ENCODE results near the gene SLC25A11.
"Not testable (repeated sequence)": the region's sequence is repeated elsewhere in the genome, so short reads cannot be mapped to it uniquely, and the experiment has no call there.

SLC25A11 gene

DNA sequence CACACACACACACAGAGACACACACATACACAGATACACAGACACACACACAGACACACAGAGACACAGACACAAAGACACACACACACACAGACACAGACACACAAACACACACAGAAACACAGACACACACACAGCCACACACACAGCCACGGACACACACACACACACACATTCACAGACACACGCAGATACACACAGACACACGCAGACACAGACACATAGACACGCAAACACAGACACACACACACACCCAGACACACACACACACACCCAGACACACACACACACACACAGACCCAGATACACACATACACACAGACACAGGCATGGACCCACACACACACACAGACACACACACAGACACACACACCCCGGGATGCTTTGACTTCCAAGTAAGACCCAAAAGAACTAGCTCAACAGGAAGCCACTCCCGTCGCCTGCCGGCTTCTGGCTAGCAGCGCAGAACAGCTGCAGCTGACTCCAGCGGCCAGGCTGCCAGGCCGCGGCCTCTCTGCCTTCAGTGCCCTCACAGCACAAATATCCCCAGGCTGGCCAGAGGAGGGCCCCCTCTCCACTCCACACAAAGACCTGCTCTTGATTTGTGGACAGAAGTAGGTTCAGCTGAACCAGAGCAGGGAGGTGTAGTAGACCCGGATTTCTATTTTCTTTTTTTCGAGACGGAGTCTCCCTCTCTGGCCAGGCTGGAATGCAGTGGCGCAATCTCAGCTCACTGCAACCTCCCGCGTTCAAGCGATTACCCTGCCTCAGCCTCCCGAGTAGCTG is 30.9 kb downstream of the SLC25A11 start:
- DNase-seq = peak; percentile 36

DNA sequence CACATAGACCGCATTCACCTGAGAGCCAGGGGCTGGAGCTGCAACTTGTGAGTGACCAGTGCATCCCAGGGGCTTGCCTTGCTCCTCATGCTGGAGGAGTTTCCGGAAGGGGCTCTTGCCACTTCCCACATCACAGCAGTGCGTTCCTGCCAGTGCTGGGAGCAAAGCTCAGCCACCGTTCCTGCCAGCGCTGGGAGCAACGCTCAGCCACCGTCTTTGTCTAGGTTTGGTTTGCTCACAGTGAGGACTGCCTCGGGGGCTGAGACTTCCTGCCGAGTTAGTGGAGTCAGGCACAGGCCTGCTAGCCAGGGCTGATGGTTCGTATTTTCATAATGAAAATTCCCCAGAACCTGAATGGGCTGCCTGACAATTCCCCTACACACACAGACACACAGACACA is 31.5 kb downstream of the SLC25A11 start:
- DNase-seq = no peak

DNA sequence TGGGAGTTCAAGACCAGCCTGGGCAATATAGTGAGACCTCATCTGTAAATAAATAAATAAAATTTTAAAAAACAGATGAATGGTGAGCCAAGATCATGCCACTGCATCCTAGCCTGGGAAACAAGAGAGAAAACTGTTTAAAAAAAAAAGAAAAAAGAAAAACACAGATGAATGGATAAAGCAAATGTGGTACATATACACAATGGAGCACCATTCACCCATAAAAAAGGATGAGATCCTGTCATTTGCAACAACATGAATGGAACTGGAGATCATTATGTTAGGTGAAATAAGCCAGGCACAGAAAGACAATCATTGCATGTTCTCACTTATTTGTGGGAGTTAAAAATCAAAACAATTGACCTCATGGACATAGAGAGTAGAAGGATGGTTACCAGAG is 33.2 kb downstream of the SLC25A11 start:
- DNase-seq = not testable (repeated sequence)

DNA sequence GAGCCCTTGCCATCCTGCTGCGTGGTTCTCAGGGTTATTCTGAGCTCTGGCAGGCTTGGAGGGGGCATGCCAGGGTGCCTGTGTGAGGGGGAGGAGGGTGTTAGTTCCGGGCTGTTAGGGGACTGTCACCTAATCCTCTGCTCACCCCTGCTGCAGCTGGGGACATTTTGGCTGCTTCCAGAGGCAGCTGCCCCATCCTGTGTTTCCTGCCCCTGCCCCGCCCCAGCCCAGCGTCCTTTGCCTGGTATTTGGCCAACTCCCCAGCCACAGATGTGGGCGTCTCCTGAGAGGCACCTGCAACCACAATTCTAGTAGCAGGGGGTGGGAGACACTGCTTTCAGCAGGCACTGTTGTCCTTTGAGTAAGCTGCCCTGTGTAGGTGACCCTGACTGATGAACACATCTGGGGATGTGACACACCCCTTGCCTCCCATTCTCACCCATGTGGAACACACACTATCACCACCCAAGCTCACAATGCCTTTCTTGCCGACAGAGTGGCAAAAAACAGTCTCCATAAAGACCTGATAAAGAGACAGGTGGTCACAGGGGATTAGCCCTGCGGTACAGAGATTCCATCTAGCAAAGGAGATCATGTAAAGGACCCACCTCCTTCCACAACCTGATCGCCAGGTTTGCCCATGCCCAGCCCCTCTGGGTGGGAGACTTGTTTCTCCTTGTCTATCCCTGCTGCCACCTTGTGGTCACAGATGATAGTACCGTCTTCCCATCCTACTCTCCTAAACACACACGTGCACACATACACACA is 36.6 kb downstream of the SLC25A11 start, which contains the start of gene CHRNE:
Gene CHRNE, minus strand, starts transcription at position 48 of the 768 bp plus-strand sequence. Its CDS starts 35 bp downstream, at position 13.
- DNase-seq = no peak

GRCh38 chr17:4902540-4902939 is 37.3 kb downstream of the SLC25A11 start:
- no peak for DNase-seq

GRCh38 chr17:4901648-4902344 is 38.0 kb downstream of the SLC25A11 start:
- no peak for DNase-seq

DNA sequence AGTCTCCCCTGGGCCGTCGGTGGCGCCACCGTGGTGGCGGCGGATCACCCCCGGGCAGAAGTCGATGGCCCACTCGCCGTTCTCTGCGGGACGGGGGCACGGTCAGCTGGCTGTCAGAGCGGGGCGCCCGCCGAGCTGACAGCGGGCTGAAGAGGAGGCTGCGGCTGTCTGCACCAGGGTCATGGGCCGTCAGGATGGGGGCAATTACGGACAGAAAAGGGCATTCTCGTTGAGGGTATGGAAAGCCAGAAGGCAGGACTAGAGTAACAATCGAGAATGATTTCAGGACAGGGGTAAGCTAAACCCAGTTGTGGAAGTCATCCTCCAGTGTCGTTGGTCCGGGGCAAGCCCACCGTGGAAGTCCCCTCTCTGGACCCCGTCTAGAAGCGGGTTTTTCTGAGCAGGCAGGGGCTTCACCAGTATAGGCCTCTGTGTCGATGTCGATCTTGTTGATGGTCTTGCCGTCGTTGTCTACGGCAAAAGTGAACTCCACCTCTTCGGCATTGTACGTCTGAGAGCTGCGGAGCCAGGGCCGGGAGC is 38.7 kb downstream of the SLC25A11 start:
- DNase-seq = no peak

DNA sequence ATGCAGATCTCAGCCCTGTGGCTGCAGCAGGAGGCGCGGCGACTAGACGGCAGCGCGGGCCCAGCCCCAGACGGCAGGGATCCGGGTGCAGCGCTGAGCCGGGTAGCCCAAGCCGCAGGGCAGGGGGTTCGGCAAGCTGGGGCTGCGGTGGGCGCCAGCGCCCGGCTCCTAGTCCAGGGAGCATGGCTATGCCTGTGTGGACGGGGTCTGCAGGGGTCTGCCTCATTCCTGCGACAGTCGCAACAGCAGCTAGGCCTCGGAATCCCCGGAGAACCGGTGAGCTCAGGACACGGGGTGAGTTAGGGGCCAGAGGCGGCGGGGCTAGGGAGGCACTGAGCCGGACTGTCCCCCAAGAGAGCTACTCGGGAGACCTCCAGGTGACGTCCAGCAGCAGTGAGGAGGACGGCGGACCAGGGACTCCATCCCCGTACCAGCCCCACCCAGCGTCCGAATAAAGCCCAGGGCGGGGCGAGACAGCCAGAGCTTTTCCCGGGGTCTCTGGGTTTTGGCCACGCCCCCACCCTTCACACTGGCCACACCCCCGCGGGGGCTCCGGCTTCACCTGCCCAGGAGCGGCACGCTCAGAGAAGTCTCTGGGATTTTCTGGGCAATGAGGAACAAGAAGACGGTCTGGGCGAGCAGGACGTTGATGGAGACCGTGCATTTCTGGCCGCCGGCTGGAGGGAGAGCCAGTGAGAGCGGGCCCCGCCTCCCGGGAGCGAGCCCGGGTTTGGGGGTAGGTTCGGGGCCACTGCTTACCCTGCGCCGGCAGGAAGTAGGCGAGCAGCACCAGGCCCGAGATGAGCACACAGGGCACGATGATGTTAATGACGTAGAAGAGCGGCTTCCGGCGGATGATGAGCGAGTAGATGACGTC is 39.4 kb downstream of the SLC25A11 start:
- DNase-seq = no peak

DNA sequence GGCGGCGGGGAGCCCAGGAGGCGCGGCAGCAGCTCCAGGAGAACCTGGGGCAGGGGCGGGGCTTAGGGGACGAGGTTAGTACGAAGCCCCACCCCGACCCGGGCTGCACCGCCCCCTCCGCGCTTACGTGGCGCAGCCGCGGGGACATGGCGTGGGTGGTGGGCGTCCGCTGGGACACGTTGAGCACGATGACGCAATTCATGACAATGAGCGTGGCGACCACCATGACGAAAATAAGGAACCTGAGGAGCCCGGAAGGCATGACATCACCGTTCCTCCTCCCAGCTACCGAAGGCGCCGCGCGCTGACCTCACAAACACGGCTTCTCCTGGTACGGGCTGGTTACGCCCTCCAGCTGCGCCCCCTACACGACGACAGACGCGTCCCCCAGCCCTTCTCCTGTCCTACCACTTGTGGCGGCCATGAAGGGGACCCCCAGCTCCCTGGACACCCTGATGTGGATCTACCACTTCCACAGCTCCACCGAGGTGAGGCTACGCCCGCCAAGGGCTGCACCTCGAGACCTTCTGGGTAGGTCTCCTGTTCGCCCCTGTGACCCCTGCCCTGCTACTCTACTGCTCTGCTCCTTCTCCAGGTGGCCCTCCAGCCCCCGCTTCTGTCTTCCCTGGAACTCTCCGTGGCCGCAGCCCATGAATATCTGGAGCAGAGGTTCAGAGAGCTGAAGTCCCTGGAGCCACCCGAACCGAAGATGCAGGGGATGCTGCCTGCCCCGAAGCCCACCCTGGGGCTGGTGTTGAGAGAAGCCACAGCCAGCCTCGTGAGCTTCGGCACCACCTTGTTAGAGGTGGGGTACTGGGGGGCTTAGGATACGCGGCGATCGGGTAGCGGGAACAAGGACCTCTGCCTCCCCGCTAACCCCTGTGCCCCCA is 40.3 kb downstream of the SLC25A11 start, which contains the start of gene C17orf107:
Gene C17orf107, plus strand, starts transcription at position 196 of the 890 bp plus-strand sequence. Its CDS starts 227 bp downstream, at position 423.
- DNase-seq = no peak

DNA sequence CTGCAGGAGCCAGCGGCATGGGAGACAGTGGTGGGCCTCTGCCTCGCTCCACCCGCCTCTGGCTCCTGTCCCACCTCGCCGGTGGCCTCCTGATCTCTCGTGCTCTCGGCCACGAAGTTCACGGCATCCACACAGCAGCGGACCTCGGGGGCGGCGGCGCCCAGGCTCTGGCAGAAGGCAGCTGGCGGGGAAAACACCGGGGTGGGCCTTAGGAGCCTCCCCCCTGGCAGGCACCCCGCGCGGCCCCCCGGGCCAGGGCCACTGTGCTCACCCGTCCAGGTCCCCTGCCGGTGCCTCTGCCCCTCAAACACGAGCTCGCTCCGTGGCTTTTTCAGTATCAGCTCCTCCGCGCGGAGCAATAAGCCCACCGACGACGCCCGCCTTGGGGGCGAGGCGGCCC is 40.9 kb downstream of the SLC25A11 start:
- no peak for DNase-seq

DNA sequence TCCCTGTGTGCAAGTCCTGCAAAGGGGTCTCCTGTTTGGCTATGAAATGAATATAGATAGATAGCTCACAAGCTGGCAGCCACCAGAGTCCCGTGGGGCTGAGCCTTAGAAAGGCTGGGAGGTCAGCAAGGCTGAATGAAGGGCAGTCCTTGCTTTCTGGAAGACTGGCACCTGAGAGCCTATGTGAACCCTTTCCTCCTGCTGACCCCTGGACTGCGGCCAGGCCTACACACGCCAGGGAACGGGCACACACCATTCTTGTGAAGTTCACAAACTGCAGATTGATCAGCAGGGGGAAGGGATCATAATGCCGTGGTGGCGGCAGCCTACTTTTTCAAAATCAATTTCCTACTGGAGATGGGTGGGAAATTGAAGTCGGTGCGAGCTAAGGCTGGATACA is 41.5 kb downstream of the SLC25A11 start:
- DNase-seq = no peak

DNA sequence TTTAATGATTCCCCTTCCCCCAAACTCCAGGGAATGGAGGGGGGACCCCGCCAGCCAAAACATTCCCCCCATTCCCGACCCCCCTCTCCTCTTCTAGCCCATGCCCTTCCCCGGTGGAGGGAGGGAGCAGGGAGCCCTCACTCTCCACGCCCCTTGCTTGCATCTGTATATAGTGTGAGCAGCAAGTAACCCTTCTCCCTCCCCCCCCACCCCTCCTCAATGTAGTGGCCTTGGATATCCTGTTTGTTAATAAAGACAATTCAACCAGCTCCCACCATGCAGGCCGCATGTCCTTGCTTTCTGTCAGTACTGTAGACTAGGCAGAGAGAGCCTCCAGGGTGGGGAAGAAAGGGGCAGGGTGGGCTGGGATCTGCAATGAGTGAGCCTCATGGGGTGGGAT is 42.1 kb downstream of the SLC25A11 start:
- no peak for DNase-seq

GRCh38 chr17:4897198-4897687 is 42.6 kb downstream of the SLC25A11 start:
- DNase-seq = no peak

DNA sequence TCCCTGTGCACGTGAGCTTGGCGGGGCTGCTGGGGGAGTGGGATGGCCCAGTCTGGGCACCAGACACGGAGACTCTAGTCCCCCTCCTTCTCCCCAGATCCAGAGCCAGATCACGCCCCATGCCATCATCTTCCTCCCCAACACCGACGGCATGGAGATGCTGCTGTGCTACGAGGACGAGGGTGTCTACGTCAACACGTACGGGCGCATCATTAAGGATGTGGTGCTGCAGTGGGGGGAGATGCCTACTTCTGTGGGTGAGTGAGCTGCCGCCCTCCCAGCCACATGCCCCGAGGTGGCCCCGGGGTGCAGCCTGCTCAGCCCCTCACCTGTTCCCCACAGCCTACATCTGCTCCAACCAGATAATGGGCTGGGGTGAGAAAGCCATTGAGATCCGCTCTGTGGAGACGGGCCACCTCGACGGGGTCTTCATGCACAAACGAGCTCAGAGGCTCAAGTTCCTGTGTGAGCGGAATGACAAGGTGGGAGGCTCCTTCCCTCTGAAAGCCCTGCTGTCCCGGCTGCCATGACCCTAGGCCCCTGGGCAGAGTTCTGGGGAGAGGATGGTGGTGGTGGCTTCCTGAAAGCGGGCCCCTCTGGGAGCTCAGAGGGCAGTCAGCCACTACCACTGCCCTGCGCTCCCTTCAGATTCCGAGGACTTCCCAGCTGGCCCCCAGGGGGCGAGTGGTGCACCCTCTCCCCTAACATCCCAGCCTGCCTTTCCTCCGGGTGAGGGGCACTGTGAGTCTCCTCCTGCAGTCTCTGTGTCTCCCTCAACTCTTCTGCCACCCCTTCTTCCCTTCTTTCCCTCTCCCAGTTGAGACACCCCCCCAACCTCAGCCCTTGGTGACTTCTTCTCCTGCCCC is 43.3 kb downstream of the SLC25A11 start:
- DNase-seq = no peak

GRCh38 chr17:4895657-4896331 is 44.1 kb downstream of the SLC25A11 start:
- no peak for DNase-seq

GRCh38 chr17:4895121-4895520 is 44.7 kb downstream of the SLC25A11 start:
- DNase-seq = no peak

DNA sequence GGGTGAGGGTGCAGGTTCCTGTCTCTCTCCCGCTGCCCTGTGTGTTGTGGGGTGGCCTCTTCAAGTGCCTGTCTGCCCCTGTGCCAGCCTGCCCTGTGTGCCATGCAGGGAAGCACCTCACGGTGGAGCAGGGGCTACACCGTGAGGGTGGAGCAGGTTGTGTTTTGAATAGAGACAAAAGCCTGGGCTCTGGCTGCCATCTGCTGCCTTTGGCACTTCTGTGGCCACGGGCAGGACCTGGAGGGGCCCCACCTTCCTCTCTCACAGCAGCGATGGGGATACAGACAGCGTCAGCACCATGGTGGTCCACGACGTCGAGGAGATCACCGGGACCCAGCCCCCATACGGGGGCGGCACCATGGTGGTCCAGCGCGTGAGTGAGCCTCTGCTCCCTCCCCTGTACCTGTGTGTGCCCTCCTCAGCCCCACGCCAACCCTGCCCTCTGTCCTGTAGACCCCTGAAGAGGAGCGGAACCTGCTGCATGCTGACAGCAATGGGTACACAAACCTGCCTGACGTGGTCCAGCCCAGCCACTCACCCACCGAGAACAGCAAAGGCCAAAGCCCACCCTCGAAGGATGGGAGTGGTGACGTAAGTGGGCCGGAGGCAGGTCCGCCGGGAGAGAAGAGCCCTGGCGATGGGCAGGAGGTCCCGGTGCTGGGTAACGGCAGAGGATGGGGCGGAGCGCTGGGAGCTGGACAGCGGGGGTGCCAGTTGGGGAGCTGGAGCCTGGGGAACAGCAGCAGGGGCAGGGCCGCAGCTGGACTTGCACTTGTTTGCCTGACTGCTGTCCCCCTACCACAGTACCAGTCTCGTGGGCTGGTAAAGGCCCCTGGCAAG is 45.9 kb downstream of the SLC25A11 start:
- no peak for DNase-seq

GRCh38 chr17:4893272-4893671 is 46.6 kb downstream of the SLC25A11 start:
- no peak for DNase-seq

Data from NCI-H1417 treated with DMSO at 0.1 percent for 48 hours (cell line).